Nephron (organoid): Measurements from ENCODE around the gene TNIP1.

Experiments
- H3K27ac Mint-ChIP-seq, 3 experiments: 2 replicates each; pipeline ENCODE4 v1.8.0; 2020; ENCODE audit warnings: mixed read lengths in 3 of 3, mild to moderate bottlenecking in 2 of 3, moderate library complexity in 1 of 3
- H3K27me3 Mint-ChIP-seq: 2 replicates; pipeline ENCODE4 v1.8.0; 2021; ENCODE audit warnings: low read depth, mild to moderate bottlenecking, moderate library complexity, mixed read lengths
- H3K36me3 Mint-ChIP-seq: 2 replicates; pipeline ENCODE4 v1.8.0; 2020; ENCODE audit warnings: low read depth, mixed read lengths
- H3K4me1 Mint-ChIP-seq: 2 replicates; pipeline ENCODE4 v1.8.0; 2020; ENCODE audit warnings: mixed read lengths
- H3K4me3 Mint-ChIP-seq, 3 experiments: 2 replicates each; pipeline ENCODE4 v1.8.0; 2020; ENCODE audit warnings: mild to moderate bottlenecking in 3 of 3, mixed read lengths in 3 of 3, moderate library complexity in 2 of 3
- H3K9me3 Mint-ChIP-seq: 2 replicates; pipeline ENCODE4 v1.8.0; 2020; ENCODE audit warnings: mixed read lengths
- TF ChIP-seq, protein P1 (sequence below), 3 experiments: fragments of 200-600 bp; sonication (generic); IDR thresholded peaks; one replicate each; pipeline ENCODE4 v1.5.0; 2021; ENCODE audit warnings: antibody characterized with exemption in 3 of 3; ENCODE audit not compliant: unreplicated experiment in 3 of 3

TNIP1 gene

GRCh38 chr5:151097820-151098767 is 17.3 kb upstream of the TNIP1 start:
- H3K36me3 Mint-ChIP-seq: peaks cover 23% of the 10 kb centered on the region
- H3K4me1 Mint-ChIP-seq: peaks cover 75% of the 10 kb centered on the region
- no peaks in the 10 kb centered on the region for H3K9me3 Mint-ChIP-seq
- no peak overlapping the region for H3K4me3 Mint-ChIP-seq
- H3K27me3 Mint-ChIP-seq: no peaks in the 10 kb centered on the region
- TF ChIP-seq, protein P1, sequence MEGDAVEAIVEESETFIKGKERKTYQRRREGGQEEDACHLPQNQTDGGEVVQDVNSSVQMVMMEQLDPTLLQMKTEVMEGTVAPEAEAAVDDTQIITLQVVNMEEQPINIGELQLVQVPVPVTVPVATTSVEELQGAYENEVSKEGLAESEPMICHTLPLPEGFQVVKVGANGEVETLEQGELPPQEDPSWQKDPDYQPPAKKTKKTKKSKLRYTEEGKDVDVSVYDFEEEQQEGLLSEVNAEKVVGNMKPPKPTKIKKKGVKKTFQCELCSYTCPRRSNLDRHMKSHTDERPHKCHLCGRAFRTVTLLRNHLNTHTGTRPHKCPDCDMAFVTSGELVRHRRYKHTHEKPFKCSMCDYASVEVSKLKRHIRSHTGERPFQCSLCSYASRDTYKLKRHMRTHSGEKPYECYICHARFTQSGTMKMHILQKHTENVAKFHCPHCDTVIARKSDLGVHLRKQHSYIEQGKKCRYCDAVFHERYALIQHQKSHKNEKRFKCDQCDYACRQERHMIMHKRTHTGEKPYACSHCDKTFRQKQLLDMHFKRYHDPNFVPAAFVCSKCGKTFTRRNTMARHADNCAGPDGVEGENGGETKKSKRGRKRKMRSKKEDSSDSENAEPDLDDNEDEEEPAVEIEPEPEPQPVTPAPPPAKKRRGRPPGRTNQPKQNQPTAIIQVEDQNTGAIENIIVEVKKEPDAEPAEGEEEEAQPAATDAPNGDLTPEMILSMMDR (IDR thresholded peaks at IDR 0.05; ENCODE audit: unreplicated experiment in 3 of 3): no peak
- H3K27ac Mint-ChIP-seq: peak overlapping the region; percentile 2 to 41 (median 26)

GRCh38 chr5:151097061-151097460 is 16.2 kb upstream of the TNIP1 start:
- Mint-ChIP-seq H3K27me3 (no peaks in the 10 kb centered on the region), H3K4me3 (no peak overlapping the region), H3K27ac (peak overlapping the region in 1 of 3 experiments; percentile 57), H3K36me3 (peaks cover 22% of the 10 kb centered on the region), H3K9me3 (no peaks in the 10 kb centered on the region), H3K4me1 (peaks cover 81% of the 10 kb centered on the region)
- TF ChIP-seq, protein P1 (IDR thresholded peaks at IDR 0.05; ENCODE audit: unreplicated experiment in 3 of 3): no peak

DNA sequence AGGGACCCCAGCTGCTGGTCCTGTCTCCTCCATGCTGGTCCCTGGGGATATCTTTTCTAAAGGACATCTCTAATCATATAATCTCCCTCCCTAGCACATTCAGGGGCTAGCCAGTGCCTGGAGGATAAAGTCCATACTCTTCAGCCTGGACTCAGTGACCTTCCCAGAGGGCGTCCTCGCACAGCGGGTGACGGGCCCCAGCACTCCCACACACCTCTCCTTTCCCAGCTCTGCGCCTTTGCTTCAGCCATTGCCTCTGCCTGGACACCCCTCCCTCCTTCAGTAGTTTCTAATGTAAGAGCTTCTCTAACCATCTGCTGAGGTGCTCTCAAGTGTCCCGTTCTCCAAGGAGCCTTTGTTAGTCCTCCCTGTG is 15.2 kb upstream of the TNIP1 start:
- Mint-ChIP-seq H3K4me1 (peaks cover 81% of the 10 kb centered on the region), H3K27ac (peak overlapping the region; percentile 57 to 93 (median 73)), H3K9me3 (no peaks in the 10 kb centered on the region), H3K36me3 (peaks cover 14% of the 10 kb centered on the region), H3K4me3 (peak overlapping the region in 2 of 3 experiments; percentile 6 to 60), H3K27me3 (no peaks in the 10 kb centered on the region)
- TF ChIP-seq, protein P1 (IDR thresholded peaks at IDR 0.05; ENCODE audit: unreplicated experiment in 3 of 3): no peak

DNA sequence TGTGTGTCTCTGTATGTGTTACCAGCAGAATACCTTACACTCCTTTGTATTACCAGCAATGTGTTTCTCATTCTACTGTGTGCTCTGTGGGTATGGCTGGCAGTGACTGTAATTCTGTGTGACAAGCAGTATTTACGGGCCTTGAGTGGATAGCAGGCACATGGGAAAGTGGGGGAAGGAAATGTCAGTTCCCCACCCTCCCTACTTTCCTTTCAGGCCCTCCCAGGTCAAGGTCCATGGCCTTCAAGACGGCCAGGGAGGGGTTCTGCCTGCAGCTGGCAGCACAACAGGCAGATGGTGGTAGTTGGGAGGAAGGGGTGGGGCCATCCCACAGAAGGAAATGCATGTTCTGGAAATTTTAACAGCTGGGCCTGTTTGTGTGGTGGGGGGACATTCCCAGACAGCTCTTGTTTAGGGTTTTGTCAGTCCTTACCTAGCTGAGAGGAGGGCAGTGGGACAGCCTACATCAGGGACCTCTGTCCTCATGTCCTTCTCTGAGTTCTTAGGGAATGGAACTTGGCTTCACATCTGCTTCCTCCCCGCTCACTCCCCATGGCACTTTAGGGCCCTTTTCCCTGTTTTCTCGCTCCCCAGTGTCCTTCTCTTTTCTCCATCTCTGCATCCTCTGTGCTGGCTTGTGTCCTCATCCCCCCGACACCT is 14.6 kb upstream of the TNIP1 start:
- TF ChIP-seq, protein P1 (IDR thresholded peaks at IDR 0.05; ENCODE audit: unreplicated experiment in 3 of 3): no peak
- H3K27ac Mint-ChIP-seq: peak overlapping the region; percentile 57 to 93 (median 73)
- no peaks in the 10 kb centered on the region for H3K9me3 Mint-ChIP-seq
- no peaks in the 10 kb centered on the region for H3K27me3 Mint-ChIP-seq
- H3K4me3 Mint-ChIP-seq: peak overlapping the region in 1 of 3 experiments; percentile 60
- peaks cover 76% of the 10 kb centered on the region for H3K4me1 Mint-ChIP-seq
- peaks cover 9% of the 10 kb centered on the region for H3K36me3 Mint-ChIP-seq

GRCh38 chr5:151094852-151095245 is 14.0 kb upstream of the TNIP1 start:
- Mint-ChIP-seq H3K27me3 (no peaks in the 10 kb centered on the region), H3K4me1 (peaks cover 71% of the 10 kb centered on the region), H3K36me3 (peaks cover 4% of the 10 kb centered on the region), H3K27ac (peak overlapping the region in 2 of 3 experiments; percentile 57 to 93), H3K4me3 (no peak overlapping the region), H3K9me3 (no peaks in the 10 kb centered on the region)
- TF ChIP-seq, protein P1 (IDR thresholded peaks at IDR 0.05; ENCODE audit: unreplicated experiment in 3 of 3): no peak
